ENCODE data around the gene LURAP1L. TPM values are rescaled to one million over a fixed set of nuclear protein-coding genes. Genes with fewer than 3 reads are reported as not detected.

Gene LURAP1L
- 0.90 and 1.7 TPM in 2 replicates for total RNA-seq (2014; rRNA removed; shearing (Covaris generic))

- H3K4me3 ChIP-seq (ENCODE audit: insufficient read depth, low read depth, low read length), result peak within 1 kb of the TSS; percentile 80
- peaks cover 18% of the 10 kb centered on the region for H3K27me3 ChIP-seq (ENCODE audit: control insufficient read depth, insufficient read depth, low read length)
- no peaks in the 10 kb centered on the region for H3K36me3 ChIP-seq (replicated peaks; ENCODE audit: control insufficient read depth, insufficient read depth, low read length)
- peak; percentile 47 for DNase-seq
These were observed at the start of gene LURAP1L for GRCh38 chr9:12774861-12775678. Gene LURAP1L, plus strand, starts transcription at chr9:12775020. Its CDS starts 696 bp downstream, at chr9:12775716.

GRCh38 chr9:12726795-12727194, 48.0 kb upstream of the LURAP1L start:
- DNase-seq, result no peak
- H3K27me3 ChIP-seq (ENCODE audit: control insufficient read depth, insufficient read depth, low read length), result no peaks in the 10 kb centered on the region
- H3K36me3 ChIP-seq (replicated peaks; ENCODE audit: control insufficient read depth, insufficient read depth, low read length), result no peaks in the 10 kb centered on the region
- H3K4me3 ChIP-seq (ENCODE audit: insufficient read depth, low read depth, low read length), result no peak overlapping the region

DNA sequence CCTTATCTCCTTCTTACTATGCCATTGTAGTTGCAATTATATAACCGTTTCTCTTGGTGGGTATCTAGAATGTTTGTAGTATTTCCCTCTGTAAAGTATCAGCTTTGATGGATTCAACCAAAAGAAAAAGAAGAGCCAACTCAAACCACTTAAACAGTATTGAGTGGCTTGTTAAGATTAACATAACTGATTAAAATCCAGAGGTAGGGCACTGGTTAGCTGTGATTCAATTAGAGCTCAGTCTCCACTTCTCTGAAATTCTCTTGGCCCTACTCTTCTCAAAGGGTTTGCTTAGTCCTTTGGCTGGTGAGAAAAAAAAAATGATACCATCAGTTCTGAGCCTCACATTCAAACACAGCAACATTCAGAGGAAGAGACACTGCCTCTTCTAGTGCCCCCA, 44.6 kb upstream of the LURAP1L start:
- H3K4me3 ChIP-seq (ENCODE audit: insufficient read depth, low read depth, low read length), result no peak overlapping the region
- H3K27me3 ChIP-seq (ENCODE audit: control insufficient read depth, insufficient read depth, low read length), result no peaks in the 10 kb centered on the region
- DNase-seq, result no peak
- H3K36me3 ChIP-seq (replicated peaks; ENCODE audit: control insufficient read depth, insufficient read depth, low read length), result no peaks in the 10 kb centered on the region

GRCh38 chr9:12730927-12731326, 43.9 kb upstream of the LURAP1L start:
- Histone ChIP-seq H3K36me3 (replicated peaks; ENCODE audit: control insufficient read depth, insufficient read depth, low read length) (no peaks in the 10 kb centered on the region), H3K4me3 (ENCODE audit: insufficient read depth, low read depth, low read length) (no peak overlapping the region), H3K27me3 (ENCODE audit: control insufficient read depth, insufficient read depth, low read length) (no peaks in the 10 kb centered on the region)
- DNase-seq, result no peak

- Histone ChIP-seq H3K27me3 (ENCODE audit: control insufficient read depth, insufficient read depth, low read length) (no peaks in the 10 kb centered on the region), H3K36me3 (replicated peaks; ENCODE audit: control insufficient read depth, insufficient read depth, low read length) (no peaks in the 10 kb centered on the region), H3K4me3 (ENCODE audit: insufficient read depth, low read depth, low read length) (no peak overlapping the region)
- no peak for DNase-seq
These were observed 41.8 kb upstream of the LURAP1L start for GRCh38 chr9:12732971-12733370.

GRCh38 chr9:12735665-12736064, 39.2 kb upstream of the LURAP1L start:
- no peak for DNase-seq
- Histone ChIP-seq H3K4me3 (ENCODE audit: insufficient read depth, low read depth, low read length) (no peak overlapping the region), H3K36me3 (replicated peaks; ENCODE audit: control insufficient read depth, insufficient read depth, low read length) (no peaks in the 10 kb centered on the region), H3K27me3 (ENCODE audit: control insufficient read depth, insufficient read depth, low read length) (no peaks in the 10 kb centered on the region)

DNA sequence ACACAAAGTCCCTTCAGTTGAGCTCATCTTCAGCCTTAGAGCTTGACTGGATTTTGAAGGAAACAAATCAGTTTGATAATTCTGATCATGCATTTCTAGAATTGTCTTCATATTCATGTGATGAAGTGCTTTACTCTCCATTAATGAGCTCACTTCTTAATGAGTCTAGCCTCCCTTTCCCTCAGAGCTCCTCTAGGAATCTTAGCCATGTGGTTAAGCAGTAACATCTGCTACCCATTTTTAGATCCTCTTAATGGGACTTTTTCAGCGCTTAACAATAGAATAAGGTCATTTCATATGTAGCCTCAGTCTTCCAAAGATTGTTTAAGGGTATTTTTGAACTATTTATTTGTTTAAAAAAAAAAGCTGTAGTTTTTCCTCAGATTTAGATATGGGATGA, 36.9 kb upstream of the LURAP1L start:
- Histone ChIP-seq H3K27me3 (ENCODE audit: control insufficient read depth, insufficient read depth, low read length) (no peaks in the 10 kb centered on the region), H3K36me3 (replicated peaks; ENCODE audit: control insufficient read depth, insufficient read depth, low read length) (no peaks in the 10 kb centered on the region), H3K4me3 (ENCODE audit: insufficient read depth, low read depth, low read length) (no peak overlapping the region)
- DNase-seq, result no peak

- Histone ChIP-seq H3K36me3 (replicated peaks; ENCODE audit: control insufficient read depth, insufficient read depth, low read length) (no peaks in the 10 kb centered on the region), H3K4me3 (ENCODE audit: insufficient read depth, low read depth, low read length) (no peak overlapping the region), H3K27me3 (ENCODE audit: control insufficient read depth, insufficient read depth, low read length) (no peaks in the 10 kb centered on the region)
- no peak for DNase-seq
These were observed 35.7 kb upstream of the LURAP1L start for GRCh38 chr9:12739014-12739652.

DNA sequence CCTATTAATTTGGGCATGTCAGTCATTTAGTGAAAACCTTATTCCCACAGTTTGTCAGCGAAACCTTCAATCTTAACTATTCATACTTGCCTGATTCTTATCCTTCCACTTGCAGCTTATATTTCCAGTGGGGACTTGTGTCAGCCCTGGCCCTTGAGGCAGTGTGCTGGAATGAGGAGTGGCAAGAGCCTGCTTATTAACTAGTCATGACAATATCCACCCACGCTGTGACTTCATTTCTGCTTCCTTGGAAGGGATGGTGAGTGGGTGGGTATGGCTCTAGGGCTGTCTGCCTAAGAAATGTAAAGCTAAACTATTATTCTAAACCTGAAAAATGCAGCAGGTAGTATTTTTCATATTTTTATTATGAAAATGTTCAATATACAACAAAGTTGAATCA, 34.0 kb upstream of the LURAP1L start:
- H3K36me3 ChIP-seq (replicated peaks; ENCODE audit: control insufficient read depth, insufficient read depth, low read length), result no peaks in the 10 kb centered on the region
- no peak overlapping the region for H3K4me3 ChIP-seq (ENCODE audit: insufficient read depth, low read depth, low read length)
- DNase-seq, result no peak
- no peaks in the 10 kb centered on the region for H3K27me3 ChIP-seq (ENCODE audit: control insufficient read depth, insufficient read depth, low read length)

DNA sequence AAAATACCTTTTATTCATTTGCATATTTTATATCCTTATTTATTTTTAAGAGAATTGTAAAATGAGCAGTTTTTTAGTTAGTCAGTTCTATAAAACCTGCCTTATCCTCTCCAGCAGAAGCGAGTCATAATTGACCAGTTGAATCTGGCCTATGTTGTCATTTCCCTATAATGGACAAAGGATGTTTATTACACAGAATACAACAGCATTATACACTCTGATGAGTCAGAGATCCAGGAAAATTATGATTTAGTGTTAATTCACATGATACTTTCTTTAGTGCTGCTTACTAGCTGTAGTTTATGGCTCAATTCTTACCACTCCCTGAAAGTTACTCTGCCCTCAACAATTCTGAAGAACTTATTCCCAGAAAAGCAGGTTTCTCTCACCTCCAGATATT, 26.8 kb upstream of the LURAP1L start:
- Histone ChIP-seq H3K27me3 (ENCODE audit: control insufficient read depth, insufficient read depth, low read length) (no peaks in the 10 kb centered on the region), H3K4me3 (ENCODE audit: insufficient read depth, low read depth, low read length) (no peak overlapping the region), H3K36me3 (replicated peaks; ENCODE audit: control insufficient read depth, insufficient read depth, low read length) (no peaks in the 10 kb centered on the region)
- DNase-seq, result no peak

DNA sequence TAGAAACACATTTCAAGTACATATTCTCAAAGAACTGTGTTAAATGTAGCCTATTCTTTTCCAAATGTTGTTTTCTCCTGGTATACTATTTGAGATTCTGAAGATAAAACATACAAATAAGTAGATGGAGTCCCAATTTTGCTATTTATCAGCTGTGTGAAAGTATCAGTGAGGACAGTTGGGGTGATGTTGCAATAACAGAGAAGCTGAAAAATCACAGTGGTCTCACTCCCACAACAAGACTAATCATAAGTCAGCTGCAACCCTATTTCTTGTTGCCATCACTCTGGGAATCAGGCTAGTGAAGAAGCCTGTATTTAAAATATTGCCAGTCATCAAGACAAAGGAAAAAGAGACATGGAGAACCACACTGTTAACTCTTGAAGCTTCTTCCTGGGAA, 25.9 kb upstream of the LURAP1L start:
- no peak for DNase-seq
- Histone ChIP-seq H3K4me3 (ENCODE audit: insufficient read depth, low read depth, low read length) (no peak overlapping the region), H3K27me3 (ENCODE audit: control insufficient read depth, insufficient read depth, low read length) (no peaks in the 10 kb centered on the region), H3K36me3 (replicated peaks; ENCODE audit: control insufficient read depth, insufficient read depth, low read length) (no peaks in the 10 kb centered on the region)

GRCh38 chr9:12753931-12754330, 20.9 kb upstream of the LURAP1L start:
- Histone ChIP-seq H3K4me3 (ENCODE audit: insufficient read depth, low read depth, low read length) (no peak overlapping the region), H3K27me3 (ENCODE audit: control insufficient read depth, insufficient read depth, low read length) (no peaks in the 10 kb centered on the region), H3K36me3 (replicated peaks; ENCODE audit: control insufficient read depth, insufficient read depth, low read length) (no peaks in the 10 kb centered on the region)
- DNase-seq, result no peak

DNA sequence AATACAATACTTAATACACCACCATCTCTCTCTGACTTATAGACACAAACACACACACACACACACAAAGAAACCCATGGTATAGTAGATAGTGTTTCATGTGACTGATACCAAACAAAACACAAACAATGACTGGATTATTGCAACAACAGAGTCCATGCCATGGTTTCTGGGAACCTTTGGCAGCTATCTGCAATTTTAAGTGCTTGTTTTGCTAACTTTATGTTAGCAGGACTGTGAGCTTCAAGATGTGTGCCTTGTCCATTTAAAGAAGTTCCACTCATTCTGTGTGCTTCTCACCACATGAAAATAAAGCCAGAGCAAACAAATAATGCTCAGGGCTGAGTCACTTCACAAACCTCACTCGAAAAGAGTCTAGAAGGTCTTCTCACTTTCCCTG, 15.1 kb upstream of the LURAP1L start:
- H3K27me3 ChIP-seq (ENCODE audit: control insufficient read depth, insufficient read depth, low read length), result no peaks in the 10 kb centered on the region
- no peaks in the 10 kb centered on the region for H3K36me3 ChIP-seq (replicated peaks; ENCODE audit: control insufficient read depth, insufficient read depth, low read length)
- no peak for DNase-seq
- no peak overlapping the region for H3K4me3 ChIP-seq (ENCODE audit: insufficient read depth, low read depth, low read length)

DNA sequence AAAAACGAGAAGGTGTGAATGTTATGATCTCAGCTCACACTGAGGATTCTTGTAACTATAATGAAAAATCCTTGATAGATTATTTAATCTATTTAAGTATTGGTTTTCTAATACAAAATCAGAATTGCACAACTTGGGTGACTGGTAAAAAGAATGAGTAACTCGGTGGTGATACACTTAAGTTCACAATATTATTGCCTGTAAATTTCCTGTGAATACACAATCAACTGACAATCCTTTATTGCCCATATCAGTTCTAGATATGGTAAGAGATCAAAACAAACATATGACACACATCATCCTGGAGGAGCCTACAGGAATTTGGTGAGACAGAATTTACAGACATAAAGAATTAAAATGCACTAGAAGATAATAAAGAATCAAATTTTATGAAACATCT, 14.1 kb upstream of the LURAP1L start:
- Histone ChIP-seq H3K27me3 (ENCODE audit: control insufficient read depth, insufficient read depth, low read length) (no peaks in the 10 kb centered on the region), H3K36me3 (replicated peaks; ENCODE audit: control insufficient read depth, insufficient read depth, low read length) (no peaks in the 10 kb centered on the region), H3K4me3 (ENCODE audit: insufficient read depth, low read depth, low read length) (no peak overlapping the region)
- no peak for DNase-seq

DNA sequence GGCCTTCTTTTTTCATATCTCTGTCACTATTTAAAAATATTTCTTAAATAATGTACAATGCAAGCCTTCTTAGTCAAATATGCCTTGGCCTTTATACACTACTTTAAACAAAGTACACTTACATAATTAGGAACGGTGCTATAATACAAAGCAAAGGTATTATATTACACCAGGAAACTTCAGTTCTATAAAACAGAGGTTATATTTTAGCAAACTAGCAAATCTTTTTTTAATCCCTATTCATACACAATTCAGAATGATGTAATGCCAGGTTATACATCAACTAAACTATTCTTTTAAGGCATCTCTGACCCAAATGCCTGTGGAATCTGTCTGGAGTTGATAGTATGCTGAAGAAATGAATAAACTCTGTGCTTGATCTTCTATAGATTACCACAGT, 10.7 kb upstream of the LURAP1L start:
- no peaks in the 10 kb centered on the region for H3K36me3 ChIP-seq (replicated peaks; ENCODE audit: control insufficient read depth, insufficient read depth, low read length)
- H3K27me3 ChIP-seq (ENCODE audit: control insufficient read depth, insufficient read depth, low read length), result no peaks in the 10 kb centered on the region
- no peak for DNase-seq
- no peak overlapping the region for H3K4me3 ChIP-seq (ENCODE audit: insufficient read depth, low read depth, low read length)
